Fibroblast of lung (primary cell): ENCODE measurements around the gene PPIF. TPM values are rescaled to one million over a fixed set of nuclear protein-coding genes. Genes with fewer than 3 reads are reported as not detected.

ENCODE experiments used
- DNase-seq, 2 donors: peaks; one replicate each; pipeline versions ENCODE4 v3.0.0 to v3.0.0-alpha.2; 2010; ENCODE audit warnings: low read depth in 2 of 2
- H2AFZ ChIP-seq: 2 replicates; pipeline ENCODE4 v1.5.1; 2012; ENCODE audit warnings: low read length, control low read depth, inconsistent platforms
- H3K27ac ChIP-seq: 2 replicates; pipeline ENCODE4 v1.5.1; 2011; ENCODE audit warnings: low read length, control low read depth; ENCODE audit not compliant: insufficient read depth
- H3K27me3 ChIP-seq: 2 replicates; pipeline ENCODE4 v1.5.1; 2011; ENCODE audit warnings: mild to moderate bottlenecking, low read length; ENCODE audit not compliant: control insufficient read depth, insufficient read depth
- H3K36me3 ChIP-seq: 2 replicates; pipeline ENCODE4 v1.5.1; 2011; ENCODE audit warnings: low read length; ENCODE audit not compliant: control insufficient read depth, insufficient read depth
- H3K4me1 ChIP-seq: 2 replicates; pipeline ENCODE4 v1.5.1; 2011; ENCODE audit warnings: low read length; ENCODE audit not compliant: control insufficient read depth, insufficient read depth; ENCODE audit errors: extremely low read depth
- H3K4me2 ChIP-seq: 2 replicates; pipeline ENCODE4 v1.5.1; 2011; ENCODE audit warnings: low read length, control low read depth; ENCODE audit not compliant: insufficient read depth; ENCODE audit errors: extremely low read depth
- H3K4me3 ChIP-seq, 4 experiments: fragments of 200-600 bp in 1 of 4; sonication (generic) in 1 of 4; replicated peaks in 1 of 4; 2 replicates each; pipeline ENCODE4 v1.5.1; 2011 to 2016; ENCODE audit warnings: low read length in 4 of 4, low read depth in 3 of 4, mild to moderate bottlenecking in 3 of 4, control low read depth in 2 of 4, inconsistent platforms in 1 of 4, mixed read lengths in 1 of 4; ENCODE audit not compliant: insufficient read depth in 1 of 4; ENCODE audit errors: control extremely low read depth in 1 of 4
- H3K79me2 ChIP-seq: 2 replicates; pipeline ENCODE4 v1.5.1; 2012; ENCODE audit warnings: mild to moderate bottlenecking, low read length, inconsistent platforms; ENCODE audit not compliant: control insufficient read depth, insufficient read depth
- H3K9ac ChIP-seq: 2 replicates; pipeline ENCODE4 v1.5.1; 2011; ENCODE audit warnings: mild to moderate bottlenecking, low read length, control low read depth; ENCODE audit not compliant: insufficient read depth
- H3K9me3 ChIP-seq: 2 replicates; pipeline ENCODE4 v1.5.1; 2012; ENCODE audit warnings: low read depth, low read length; ENCODE audit not compliant: control insufficient read depth, insufficient read depth
- H4K20me1 ChIP-seq: 2 replicates; pipeline ENCODE4 v1.5.1; 2011; ENCODE audit warnings: low read length; ENCODE audit not compliant: control insufficient read depth, insufficient read depth; ENCODE audit errors: extremely low read depth
- EZH2 ChIP-seq: IDR thresholded peaks from 2 replicates; pipeline ENCODE4 v1.5.1; 2012; ENCODE audit warnings: low read length, control low read depth, mild to moderate bottlenecking; ENCODE audit errors: missing control alignments
- polyA plus RNA-seq, 2 donors: library from polyadenylated mRNA; depleted of rRNA in 1 of 2; stranded (reverse) in 1 of 2; unstranded in 1 of 2; fragments of >200 nt; gene quantifications; 2 replicates each; pipeline ENCODE4 v1.2.1, GENCODE V29; 2011 to 2012; ENCODE audit warnings: missing spikeins in 1 of 2
- total RNA-seq: library from RNA; depleted of rRNA; stranded (reverse); fragments of >200 nt; gene quantifications from 2 replicates; pipeline ENCODE4 v1.2.1, GENCODE V29; 2014
- TF ChIP-seq, protein P1 (sequence below), 2 donors: IDR thresholded peaks in 1 of 2; conservative IDR thresholded peaks in 1 of 2; 1 replicate in 1 of 2; 2 replicates in 1 of 2; pipeline ENCODE4 v1.5.1; 2011 to 2012; ENCODE audit warnings: low read length in 2 of 2, control low read depth in 1 of 2, inconsistent platforms in 1 of 2, low read depth in 1 of 2, mild to moderate bottlenecking in 1 of 2

Gene PPIF
- total and polyA plus RNA-seq, 2 donors (not counting 1 experiment from before 2014, with no cell fraction given) = 18.7 to 63.0 TPM

DNA sequence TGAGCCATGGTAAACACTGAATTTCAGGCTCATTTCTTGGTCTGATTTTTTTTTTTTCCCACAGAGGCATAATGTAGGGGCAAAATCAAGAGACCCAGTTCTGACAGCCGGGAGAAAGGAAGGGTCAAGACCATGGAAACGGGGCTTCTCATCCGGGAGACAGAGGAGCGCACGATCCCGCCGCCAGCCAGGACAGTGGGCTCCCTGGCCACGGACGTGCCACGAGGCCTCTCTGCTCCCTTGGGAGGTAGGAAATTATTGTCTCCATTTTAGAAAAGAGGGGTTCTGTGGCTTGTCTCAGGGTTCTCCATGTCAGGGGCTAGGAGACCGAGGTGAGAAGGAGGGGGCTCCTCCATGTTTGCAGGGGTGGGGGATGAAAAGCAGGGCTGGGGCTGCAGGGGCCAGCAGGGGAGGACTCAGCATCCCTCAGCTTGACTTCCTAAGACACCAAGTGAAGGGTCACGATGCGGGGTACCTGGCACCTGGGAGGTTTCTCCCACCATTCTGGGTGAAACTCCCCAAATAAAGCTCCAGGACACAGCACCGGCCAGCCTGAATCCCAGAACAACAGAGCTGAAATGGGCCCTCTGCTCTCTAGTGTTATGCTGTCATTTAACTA lies 37.6 kb downstream of the PPIF start:
- H3K27ac ChIP-seq = no peak overlapping the region
- no peaks in the 10 kb centered on the region for H3K79me2 ChIP-seq
- H2AFZ ChIP-seq = no peak overlapping the region
- no peak for DNase-seq
- H4K20me1 ChIP-seq = no peaks in the 10 kb centered on the region
- no peak overlapping the region for H3K9ac ChIP-seq
- no peak overlapping the region for H3K4me3 ChIP-seq
- peaks cover 22% of the 10 kb centered on the region for H3K36me3 ChIP-seq
- peaks cover 26% of the 10 kb centered on the region for H3K4me1 ChIP-seq
- H3K4me2 ChIP-seq = no peak overlapping the region
- H3K9me3 ChIP-seq = no peaks in the 10 kb centered on the region
- no peaks in the 10 kb centered on the region for H3K27me3 ChIP-seq
- TF ChIP-seq EZH2 = no peak
- TF ChIP-seq, protein P1, sequence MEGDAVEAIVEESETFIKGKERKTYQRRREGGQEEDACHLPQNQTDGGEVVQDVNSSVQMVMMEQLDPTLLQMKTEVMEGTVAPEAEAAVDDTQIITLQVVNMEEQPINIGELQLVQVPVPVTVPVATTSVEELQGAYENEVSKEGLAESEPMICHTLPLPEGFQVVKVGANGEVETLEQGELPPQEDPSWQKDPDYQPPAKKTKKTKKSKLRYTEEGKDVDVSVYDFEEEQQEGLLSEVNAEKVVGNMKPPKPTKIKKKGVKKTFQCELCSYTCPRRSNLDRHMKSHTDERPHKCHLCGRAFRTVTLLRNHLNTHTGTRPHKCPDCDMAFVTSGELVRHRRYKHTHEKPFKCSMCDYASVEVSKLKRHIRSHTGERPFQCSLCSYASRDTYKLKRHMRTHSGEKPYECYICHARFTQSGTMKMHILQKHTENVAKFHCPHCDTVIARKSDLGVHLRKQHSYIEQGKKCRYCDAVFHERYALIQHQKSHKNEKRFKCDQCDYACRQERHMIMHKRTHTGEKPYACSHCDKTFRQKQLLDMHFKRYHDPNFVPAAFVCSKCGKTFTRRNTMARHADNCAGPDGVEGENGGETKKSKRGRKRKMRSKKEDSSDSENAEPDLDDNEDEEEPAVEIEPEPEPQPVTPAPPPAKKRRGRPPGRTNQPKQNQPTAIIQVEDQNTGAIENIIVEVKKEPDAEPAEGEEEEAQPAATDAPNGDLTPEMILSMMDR (conservative IDR thresholded peaks at IDR 0.05 in 1 of 2, IDR thresholded peaks at IDR 0.05 in 1 of 2; ENCODE audit: low read depth in 1 of 2, low read length in 2 of 2) = no peak

DNA sequence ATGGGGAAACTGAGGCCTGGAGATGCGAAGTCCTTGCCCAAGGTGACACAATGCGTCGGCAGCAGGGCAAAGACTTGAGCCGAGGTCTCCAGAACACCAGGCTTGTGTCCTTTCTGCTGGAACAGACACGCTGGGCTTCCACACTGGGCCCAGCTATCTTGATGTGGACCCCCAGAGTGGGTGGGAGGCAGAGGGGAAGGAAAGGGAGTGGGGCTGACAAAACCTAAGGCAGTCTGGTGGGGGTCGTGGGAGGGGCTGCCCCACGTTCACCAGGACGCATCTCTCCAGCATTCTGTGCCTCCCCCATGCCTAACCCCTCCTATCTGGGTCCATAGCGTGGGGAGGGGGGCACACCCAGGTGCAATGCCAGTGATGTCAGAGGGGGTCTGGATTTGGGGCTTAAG lies 38.1 kb downstream of the PPIF start:
- Histone ChIP-seq H2AFZ (no peak overlapping the region), H3K27ac (no peak overlapping the region), H3K79me2 (no peaks in the 10 kb centered on the region), H3K4me3 (no peak overlapping the region), H3K4me2 (no peak overlapping the region), H3K36me3 (peaks cover 23% of the 10 kb centered on the region), H4K20me1 (no peaks in the 10 kb centered on the region), H3K4me1 (peaks cover 20% of the 10 kb centered on the region), H3K9ac (no peak overlapping the region), H3K27me3 (no peaks in the 10 kb centered on the region), H3K9me3 (no peaks in the 10 kb centered on the region)
- TF ChIP-seq EZH2 = no peak
- TF ChIP-seq, protein P1 (conservative IDR thresholded peaks at IDR 0.05 in 1 of 2, IDR thresholded peaks at IDR 0.05 in 1 of 2; ENCODE audit: low read depth in 1 of 2, low read length in 2 of 2) = no peak
- no peak for DNase-seq

DNA sequence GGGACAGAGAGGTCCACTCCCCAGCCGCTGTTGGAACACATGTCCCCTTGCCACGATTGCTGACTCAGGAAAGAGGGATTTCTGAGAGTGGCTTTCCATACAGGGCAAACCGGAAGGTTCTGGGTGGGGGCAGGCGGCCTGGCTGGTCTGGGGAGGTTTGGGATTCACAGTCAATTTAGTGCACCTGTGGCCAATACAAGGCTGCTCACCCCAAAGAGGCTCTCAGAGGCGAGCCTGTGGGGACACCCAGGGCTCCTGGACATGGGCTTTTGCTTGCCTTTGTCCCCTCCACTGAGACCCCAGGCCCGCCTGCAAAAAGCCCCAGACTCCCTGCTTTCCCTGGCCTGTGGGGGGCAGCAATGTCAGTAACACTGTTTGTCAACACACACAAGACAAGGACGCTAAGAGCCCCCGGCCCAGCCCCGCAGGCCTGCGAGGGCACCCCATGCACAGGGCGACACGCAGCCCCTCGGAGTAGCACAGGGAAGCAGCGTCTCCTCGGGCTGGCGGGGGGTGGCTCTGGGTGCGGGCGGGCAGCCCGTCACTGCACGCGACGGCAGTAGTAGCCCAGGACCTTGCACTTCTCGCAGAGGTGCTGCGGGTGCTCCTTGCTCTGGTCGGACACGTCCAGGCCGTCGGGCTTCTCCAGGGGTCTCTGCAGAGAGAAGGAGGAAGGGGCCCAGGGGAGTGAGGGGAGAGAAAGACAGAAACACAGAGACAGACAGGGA lies 38.7 kb downstream of the PPIF start:
- Histone ChIP-seq H3K4me1 (peaks cover 18% of the 10 kb centered on the region), H2AFZ (no peak overlapping the region), H3K27me3 (no peaks in the 10 kb centered on the region), H3K4me3 (no peak overlapping the region), H3K4me2 (no peak overlapping the region), H3K79me2 (no peaks in the 10 kb centered on the region), H3K36me3 (peaks cover 24% of the 10 kb centered on the region), H3K27ac (no peak overlapping the region), H4K20me1 (no peaks in the 10 kb centered on the region), H3K9ac (no peak overlapping the region), H3K9me3 (no peaks in the 10 kb centered on the region)
- no peak for DNase-seq
- TF ChIP-seq, protein P1 (conservative IDR thresholded peaks at IDR 0.05 in 1 of 2, IDR thresholded peaks at IDR 0.05 in 1 of 2; ENCODE audit: low read depth in 1 of 2, low read length in 2 of 2) = no peak
- TF ChIP-seq EZH2 = no peak
